Measurements from ENCODE around the gene OS9.

OS9 gene

GRCh38 chr12:57754411-57755193 lies 60.7 kb downstream of the OS9 start, which contains the start of gene MARCHF9:
Gene MARCHF9, plus strand, starts transcription at chr12:57755103. Its CDS starts 426 bp downstream, at chr12:57755529.
- peak; percentile 81 for DNase-seq

- DNase-seq: no peak
Observed at GRCh38 chr12:57755194-57755453, 61.2 kb downstream of the OS9 start.

- peak; percentile 48 for DNase-seq
Observed at GRCh38 chr12:57755454-57756372, 61.8 kb downstream of the OS9 start.

GRCh38 chr12:57756406-57757341 lies 62.7 kb downstream of the OS9 start:
- peak; percentile 58 for DNase-seq

GRCh38 chr12:57757771-57758170 lies 63.8 kb downstream of the OS9 start:
- DNase-seq: no peak

GRCh38 chr12:57758552-57759359 lies 64.8 kb downstream of the OS9 start:
- no peak for DNase-seq

- no peak for DNase-seq
Observed at GRCh38 chr12:57759360-57759980, 65.5 kb downstream of the OS9 start.

GRCh38 chr12:57760347-57760982 lies 66.5 kb downstream of the OS9 start:
- DNase-seq: no peak

- no peak for DNase-seq
Observed at GRCh38 chr12:57761391-57761998, 67.6 kb downstream of the OS9 start.

- no peak for DNase-seq
Observed at GRCh38 chr12:57762463-57762862, 68.5 kb downstream of the OS9 start.

GRCh38 chr12:57763881-57764661 lies 70.1 kb downstream of the OS9 start:
- DNase-seq: no peak

GRCh38 chr12:57764662-57765002 lies 70.7 kb downstream of the OS9 start:
- no peak for DNase-seq

GRCh38 chr12:57765003-57765697 lies 71.2 kb downstream of the OS9 start:
- peak; percentile 53 for DNase-seq

GRCh38 chr12:57765698-57766463 lies 71.9 kb downstream of the OS9 start:
- DNase-seq: no peak

GRCh38 chr12:57766464-57767304 lies 72.8 kb downstream of the OS9 start, which contains the start of gene CYP27B1:
Gene CYP27B1, minus strand, starts transcription at chr12:57767078. Its CDS starts 37 bp downstream, at chr12:57767041.
- no peak for DNase-seq

- DNase-seq: no peak
Observed at GRCh38 chr12:57767305-57767698, 73.4 kb downstream of the OS9 start.

GRCh38 chr12:57767876-57768275 lies 73.9 kb downstream of the OS9 start:
- no peak for DNase-seq

All from T-helper 9 cell (primary cell).